Neutrophil (primary cell): ENCODE results near the gene SMIM32.

Experiments
- H3K27ac ChIP-seq: fragments of 200-600 bp; sonication (generic); 2 replicates; pipeline ENCODE4 v1.5.1; 2016; ENCODE audit warnings: mild to moderate bottlenecking, moderate library complexity
- H3K27me3 ChIP-seq: fragments of 200-600 bp; sonication (generic); 2 replicates; pipeline ENCODE4 v1.6.0; 2016; ENCODE audit warnings: mild to moderate bottlenecking
- H3K36me3 ChIP-seq: fragments of 200-600 bp; sonication (generic); 2 replicates; pipeline ENCODE4 v1.5.1; 2017
- H3K4me1 ChIP-seq, 2 experiments: fragments of 200-600 bp in 1 of 2; sonication (generic) in 1 of 2; 1 replicate in 1 of 2; 2 replicates in 1 of 2; pipeline versions ENCODE4 v1.5.1 to v1.6.1; 2013 to 2016; ENCODE audit warnings: low read depth in 1 of 2, low read length in 1 of 2, mild to moderate bottlenecking in 1 of 2, moderate library complexity in 1 of 2; ENCODE audit not compliant: control insufficient read depth in 1 of 2, insufficient read depth in 1 of 2
- H3K4me3 ChIP-seq, 2 experiments: fragments of 200-600 bp in 1 of 2; sonication (generic) in 1 of 2; 1 replicate in 1 of 2; 2 replicates in 1 of 2; pipeline ENCODE4 v1.5.1; 2013 to 2016; ENCODE audit warnings: low read depth in 1 of 2, low read length in 1 of 2, mild to moderate bottlenecking in 1 of 2, moderate library complexity in 1 of 2
- H3K9me3 ChIP-seq: fragments of 200-600 bp; sonication (generic); 2 replicates; pipeline ENCODE4 v1.5.1; 2016
- TF ChIP-seq, protein P1 (sequence below): fragments of 200-600 bp; sonication (generic); IDR thresholded peaks from 2 replicates; pipeline ENCODE4 v1.5.1; 2016; ENCODE audit warnings: antibody characterized with exemption

Gene SMIM32

DNA sequence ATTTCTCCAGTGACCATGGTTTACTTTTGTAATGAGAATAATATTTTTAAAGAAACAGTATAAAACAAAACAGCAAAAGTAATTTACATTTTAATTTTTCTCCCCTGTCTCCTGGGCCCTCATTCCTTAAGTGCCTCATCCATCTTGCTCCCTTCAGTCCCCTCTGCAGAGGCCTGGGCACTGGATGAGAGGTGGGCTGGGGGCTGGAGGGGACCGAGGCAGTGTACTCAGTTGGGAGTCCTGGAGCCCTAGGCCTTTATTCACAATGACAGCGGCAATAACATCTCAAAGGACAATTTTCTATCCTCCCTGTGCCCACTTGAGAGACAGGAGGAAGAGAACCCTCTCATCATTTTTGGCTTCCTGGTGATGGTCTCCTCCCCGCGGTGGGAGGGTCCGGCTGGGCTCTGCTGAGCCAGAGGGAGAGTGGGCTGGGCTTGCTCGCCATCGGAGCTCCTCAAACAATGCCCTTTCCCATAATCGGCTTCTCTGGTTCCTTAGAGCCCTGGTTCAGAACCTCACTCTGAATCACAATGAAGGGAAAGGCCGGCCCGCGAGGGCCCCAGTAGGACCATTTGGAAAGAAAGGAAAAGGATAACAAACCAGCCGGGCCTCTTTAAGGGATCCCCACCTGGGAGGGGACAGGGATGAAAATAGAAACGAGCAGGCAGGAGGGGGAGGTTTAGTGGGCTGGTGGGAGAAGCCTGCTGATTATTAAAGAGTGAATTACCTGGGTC, 9.7 kb upstream of the SMIM32 start:
- Histone ChIP-seq H3K9me3 (no peaks in the 10 kb centered on the region), H3K4me3 (no peak overlapping the region), H3K4me1 (no peaks in the 10 kb centered on the region), H3K36me3 (no peaks in the 10 kb centered on the region), H3K27me3 (peaks cover 66% of the 10 kb centered on the region), H3K27ac (no peak overlapping the region)
- TF ChIP-seq, protein P1, sequence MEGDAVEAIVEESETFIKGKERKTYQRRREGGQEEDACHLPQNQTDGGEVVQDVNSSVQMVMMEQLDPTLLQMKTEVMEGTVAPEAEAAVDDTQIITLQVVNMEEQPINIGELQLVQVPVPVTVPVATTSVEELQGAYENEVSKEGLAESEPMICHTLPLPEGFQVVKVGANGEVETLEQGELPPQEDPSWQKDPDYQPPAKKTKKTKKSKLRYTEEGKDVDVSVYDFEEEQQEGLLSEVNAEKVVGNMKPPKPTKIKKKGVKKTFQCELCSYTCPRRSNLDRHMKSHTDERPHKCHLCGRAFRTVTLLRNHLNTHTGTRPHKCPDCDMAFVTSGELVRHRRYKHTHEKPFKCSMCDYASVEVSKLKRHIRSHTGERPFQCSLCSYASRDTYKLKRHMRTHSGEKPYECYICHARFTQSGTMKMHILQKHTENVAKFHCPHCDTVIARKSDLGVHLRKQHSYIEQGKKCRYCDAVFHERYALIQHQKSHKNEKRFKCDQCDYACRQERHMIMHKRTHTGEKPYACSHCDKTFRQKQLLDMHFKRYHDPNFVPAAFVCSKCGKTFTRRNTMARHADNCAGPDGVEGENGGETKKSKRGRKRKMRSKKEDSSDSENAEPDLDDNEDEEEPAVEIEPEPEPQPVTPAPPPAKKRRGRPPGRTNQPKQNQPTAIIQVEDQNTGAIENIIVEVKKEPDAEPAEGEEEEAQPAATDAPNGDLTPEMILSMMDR, result no peak

DNA sequence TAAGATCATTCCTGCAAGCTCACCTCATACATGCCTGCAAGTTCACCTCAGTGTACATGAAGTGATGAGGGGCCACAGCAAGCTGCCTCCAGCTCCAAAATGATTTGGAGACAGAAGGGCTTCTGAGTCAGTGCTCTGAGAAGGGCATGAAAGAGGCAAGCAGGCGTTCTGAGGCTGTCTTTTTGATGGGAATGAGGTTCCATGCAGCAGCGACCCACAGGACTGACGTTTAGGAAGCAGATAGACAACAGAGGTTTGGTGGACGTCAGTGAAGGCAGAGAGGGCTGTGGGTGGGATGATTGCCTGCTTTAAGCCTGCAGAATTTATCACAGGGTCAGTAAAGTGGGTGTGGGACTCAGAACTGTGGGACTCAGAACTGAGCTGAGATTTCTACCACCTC, 8.9 kb upstream of the SMIM32 start:
- H3K4me1 ChIP-seq, result no peaks in the 10 kb centered on the region
- peaks cover 74% of the 10 kb centered on the region for H3K27me3 ChIP-seq
- H3K27ac ChIP-seq, result no peak overlapping the region
- H3K9me3 ChIP-seq, result no peaks in the 10 kb centered on the region
- H3K36me3 ChIP-seq, result no peaks in the 10 kb centered on the region
- TF ChIP-seq, protein P1, result no peak
- H3K4me3 ChIP-seq, result no peak overlapping the region

DNA sequence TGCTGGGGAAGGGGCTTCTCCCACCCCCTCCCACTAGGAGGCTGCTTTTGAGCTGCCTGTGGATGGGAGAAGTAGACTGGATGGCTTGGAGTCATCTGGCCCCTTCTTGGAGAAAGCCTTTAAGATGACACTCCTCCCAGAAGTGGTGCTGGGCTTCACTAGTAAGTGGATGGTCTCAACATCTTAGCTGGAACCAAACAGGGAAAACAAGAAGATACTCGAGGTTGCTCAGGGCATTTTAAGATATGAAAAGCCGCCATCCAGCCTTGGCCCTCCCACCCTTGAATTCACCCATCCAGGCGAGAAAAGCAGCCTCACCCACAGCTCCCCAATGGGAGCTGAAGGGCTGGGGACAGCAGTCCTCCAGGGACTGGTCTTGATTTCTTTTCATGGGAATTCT, 7.8 kb upstream of the SMIM32 start:
- no peak overlapping the region for H3K4me3 ChIP-seq
- H3K36me3 ChIP-seq, result no peaks in the 10 kb centered on the region
- TF ChIP-seq, protein P1, result no peak
- no peaks in the 10 kb centered on the region for H3K9me3 ChIP-seq
- no peak overlapping the region for H3K27ac ChIP-seq
- H3K27me3 ChIP-seq, result peaks cover 85% of the 10 kb centered on the region
- H3K4me1 ChIP-seq, result no peaks in the 10 kb centered on the region

DNA sequence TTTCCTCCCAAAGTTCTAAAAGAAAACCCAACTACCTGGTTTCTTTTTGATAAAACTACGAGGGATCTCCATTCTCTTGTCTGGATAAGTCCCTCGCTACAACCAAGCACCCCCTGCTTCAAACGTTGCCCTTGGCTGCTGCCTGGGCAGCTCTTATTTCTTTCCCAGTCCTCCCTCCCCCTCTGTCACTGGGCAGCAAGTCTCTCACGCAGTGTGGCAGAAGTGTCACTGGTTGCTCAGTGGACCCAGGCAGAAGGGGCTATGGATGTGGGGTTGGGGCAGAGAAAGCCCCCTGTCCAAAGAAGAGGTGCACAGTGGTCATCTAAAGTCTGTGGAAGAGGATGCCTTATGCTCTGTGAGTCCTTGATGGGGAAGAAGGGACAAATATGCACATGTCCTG, 7.2 kb upstream of the SMIM32 start:
- Histone ChIP-seq H3K27me3 (peaks cover 91% of the 10 kb centered on the region), H3K36me3 (no peaks in the 10 kb centered on the region), H3K27ac (no peak overlapping the region), H3K4me1 (no peaks in the 10 kb centered on the region), H3K4me3 (no peak overlapping the region), H3K9me3 (no peaks in the 10 kb centered on the region)
- TF ChIP-seq, protein P1, result no peak

DNA sequence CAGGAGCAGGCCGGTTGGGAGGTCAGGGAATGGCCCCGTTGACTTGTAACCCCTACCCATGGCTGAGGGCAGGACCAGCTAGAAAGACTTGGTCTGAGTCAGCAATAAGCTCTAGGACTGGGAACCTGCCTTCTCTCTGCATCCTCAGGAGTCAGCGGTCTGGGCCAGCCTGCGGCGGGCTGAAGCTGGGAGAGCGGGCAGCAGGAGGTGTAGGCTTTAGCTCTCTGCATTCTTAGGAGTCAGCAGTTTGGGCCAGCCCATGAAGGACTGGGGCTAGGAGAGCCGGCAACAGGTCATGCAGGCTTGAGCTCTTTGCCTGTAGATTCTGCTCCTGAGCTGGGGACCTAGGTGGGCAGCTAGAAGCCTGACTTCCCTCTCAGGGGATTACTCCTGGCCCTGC, 6.4 kb upstream of the SMIM32 start:
- no peaks in the 10 kb centered on the region for H3K36me3 ChIP-seq
- H3K9me3 ChIP-seq, result no peaks in the 10 kb centered on the region
- H3K27ac ChIP-seq, result no peak overlapping the region
- H3K4me3 ChIP-seq, result no peak overlapping the region
- TF ChIP-seq, protein P1, result no peak
- no peaks in the 10 kb centered on the region for H3K4me1 ChIP-seq
- H3K27me3 ChIP-seq, result peaks cover 97% of the 10 kb centered on the region
